NCI-H2081 treated with DMSO at 0.1 percent for 48 hours (cell line): ENCODE data around the gene CACNA1D.

Experiments used
- DNase-seq: peaks from one replicate; lab custom pipeline; 2025; lab: John Stamatoyannopoulos, UW

CACNA1D gene

DNA sequence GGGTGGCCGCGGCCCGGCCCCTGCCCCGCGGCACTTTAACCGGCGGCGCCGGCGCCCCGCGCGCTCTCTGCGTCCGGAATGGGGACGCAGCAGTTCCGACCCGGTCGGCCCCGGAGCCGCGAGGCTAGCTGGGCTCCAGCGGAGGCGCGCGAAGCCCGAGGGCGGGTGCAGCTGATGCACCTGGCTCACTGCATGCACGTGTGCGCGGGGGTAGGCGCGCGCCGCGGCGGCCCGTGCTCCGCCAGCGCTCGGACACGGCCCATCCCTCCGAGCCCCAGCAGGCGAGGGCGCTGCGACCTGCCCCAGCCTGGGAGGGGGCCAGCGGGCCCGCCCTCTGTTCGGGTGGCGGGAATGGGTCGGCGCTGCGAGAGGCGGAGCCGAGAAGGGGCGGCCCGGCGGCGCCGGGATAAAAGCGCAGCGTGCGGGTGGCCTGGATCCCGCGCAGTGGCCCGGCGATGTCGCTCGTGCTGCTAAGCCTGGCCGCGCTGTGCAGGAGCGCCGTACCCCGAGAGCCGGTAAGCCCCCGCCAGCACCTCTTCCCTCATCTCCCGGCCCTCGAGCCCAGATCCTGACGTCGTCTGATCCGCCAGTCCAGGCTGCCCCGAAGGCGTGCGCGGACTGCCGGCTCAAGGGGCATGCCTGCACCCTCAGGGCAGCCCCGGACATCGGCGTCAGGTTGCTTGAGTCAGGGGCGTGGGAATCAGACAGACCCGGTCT lies 351.9 kb downstream of the CACNA1D start, which contains the start of the genes CHDH and IL17RB:
Gene CHDH, minus strand, starts transcription at position 286 of the 717 bp plus-strand sequence. CDS start 22,411 bp downstream, outside the sequence.
Gene IL17RB, plus strand, starts transcription at position 435 of the 717 bp plus-strand sequence. Its CDS starts 21 bp downstream, at position 456.
- DNase-seq, result no peak

DNA sequence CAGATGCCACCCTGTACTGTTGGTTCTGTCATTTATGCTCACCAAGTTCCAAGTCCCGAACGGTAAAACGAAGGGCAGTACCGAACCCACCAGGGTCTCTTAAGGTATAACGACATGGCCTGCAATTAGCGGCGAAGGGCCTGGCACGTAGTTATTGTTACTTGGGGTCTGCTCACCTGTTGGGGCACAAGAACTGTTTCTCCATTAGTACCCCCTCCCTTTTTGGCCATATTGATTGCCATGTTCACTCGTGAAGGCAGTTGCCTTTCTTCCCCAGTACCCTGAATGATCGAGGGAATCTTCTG lies 352.4 kb downstream of the CACNA1D start:
- no peak for DNase-seq

DNA sequence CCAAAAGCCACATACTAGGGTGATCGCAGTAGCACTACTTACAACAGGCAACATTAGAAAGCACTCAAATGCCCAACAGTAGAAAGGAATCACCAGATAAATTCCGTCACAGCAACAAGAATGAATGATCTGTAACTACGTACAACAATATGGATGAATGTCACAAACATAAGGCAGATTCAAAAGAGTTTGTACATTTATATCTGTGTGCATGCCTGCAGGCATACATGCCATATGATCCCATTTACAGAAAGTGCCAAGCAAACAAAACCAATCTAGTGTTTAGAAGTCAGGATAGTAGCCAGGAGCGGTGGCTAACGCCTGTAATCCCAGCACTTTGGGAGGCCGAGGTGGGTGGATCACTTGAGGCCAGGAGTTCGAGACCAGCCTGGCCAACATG lies 355.5 kb downstream of the CACNA1D start:
- DNase-seq, result no peak

DNA sequence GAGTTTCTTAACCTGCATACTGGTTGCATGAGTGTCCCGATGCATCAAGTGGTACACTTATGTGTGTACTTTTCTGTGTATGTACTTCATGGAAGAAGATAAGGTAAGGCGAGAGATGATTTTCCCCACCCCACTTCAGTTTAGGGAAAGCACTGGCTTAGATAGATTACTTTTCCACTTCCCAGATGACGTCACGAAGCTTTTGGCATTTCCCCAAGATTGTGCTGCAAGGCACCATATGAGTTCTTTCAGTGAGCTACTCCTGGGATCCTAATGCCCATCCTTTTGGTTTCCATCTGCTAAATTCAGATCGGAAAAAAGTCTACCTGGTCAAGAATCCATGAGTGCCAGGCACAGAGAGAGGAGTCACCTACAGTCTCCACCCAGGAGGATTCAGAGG lies 356.5 kb downstream of the CACNA1D start:
- DNase-seq, result no peak

DNA sequence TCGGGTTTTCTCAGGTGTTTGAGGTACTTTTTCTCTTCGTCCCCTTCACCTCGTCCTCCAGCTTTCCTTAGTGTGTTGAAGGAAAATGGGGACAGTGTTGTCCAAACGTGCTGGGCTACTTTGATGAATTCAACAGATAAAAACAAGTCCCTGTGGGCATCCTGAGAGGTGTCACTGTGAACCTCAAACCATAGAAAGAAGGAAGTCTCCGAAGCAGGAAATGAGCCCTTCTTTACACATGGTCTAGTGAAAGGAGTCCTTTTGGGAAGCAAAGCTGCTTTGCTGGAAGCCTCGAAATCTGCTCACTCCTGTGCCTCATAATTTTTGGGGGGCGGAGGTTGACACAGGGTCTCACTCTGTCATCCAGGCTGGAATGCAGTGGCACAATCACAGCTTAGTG lies 362.6 kb downstream of the CACNA1D start:
- no peak for DNase-seq

DNA sequence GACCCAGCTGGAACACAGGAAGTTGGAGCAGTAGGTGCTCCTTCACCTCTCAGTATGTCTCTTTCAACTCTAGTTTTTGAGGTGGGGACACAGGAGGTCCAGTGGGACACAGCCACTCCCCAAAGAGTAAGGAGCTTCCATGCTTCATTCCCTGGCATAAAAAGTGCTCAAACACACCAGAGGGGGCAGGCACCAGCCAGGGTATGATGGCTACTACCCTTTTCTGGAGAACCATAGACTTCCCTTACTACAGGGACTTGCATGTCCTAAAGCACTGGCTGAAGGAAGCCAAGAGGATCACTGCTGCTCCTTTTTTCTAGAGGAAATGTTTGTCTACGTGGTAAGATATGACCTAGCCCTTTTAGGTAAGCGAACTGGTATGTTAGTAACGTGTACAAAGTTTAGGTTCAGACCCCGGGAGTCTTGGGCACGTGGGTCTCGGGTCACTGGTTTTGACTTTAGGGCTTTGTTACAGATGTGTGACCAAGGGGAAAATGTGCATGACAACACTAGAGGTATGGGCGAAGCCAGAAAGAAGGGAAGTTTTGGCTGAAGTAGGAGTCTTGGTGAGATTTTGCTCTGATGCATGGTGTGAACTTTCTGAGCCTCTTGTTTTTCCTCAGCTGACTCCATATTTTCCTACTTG lies 363.8 kb downstream of the CACNA1D start:
- DNase-seq, result no peak

DNA sequence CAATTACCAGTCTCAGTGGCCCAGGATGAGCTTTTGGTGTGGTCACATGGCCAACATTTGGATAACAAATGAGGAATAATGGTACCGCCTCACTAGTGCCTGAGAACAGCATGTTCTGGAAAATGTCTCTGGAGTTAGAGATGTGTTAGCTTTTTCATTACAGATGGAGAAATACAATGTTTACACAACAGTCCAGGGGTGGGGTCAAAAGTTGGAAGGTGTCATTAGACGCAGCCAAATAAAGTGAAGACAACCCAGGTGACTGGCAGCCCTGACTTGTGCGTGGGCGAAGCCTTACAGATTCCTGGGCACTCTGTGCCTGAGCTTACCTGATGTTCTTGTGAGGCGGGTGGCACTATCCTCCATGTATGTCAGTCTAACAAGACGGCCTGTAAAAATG lies 364.8 kb downstream of the CACNA1D start:
- no peak for DNase-seq

DNA sequence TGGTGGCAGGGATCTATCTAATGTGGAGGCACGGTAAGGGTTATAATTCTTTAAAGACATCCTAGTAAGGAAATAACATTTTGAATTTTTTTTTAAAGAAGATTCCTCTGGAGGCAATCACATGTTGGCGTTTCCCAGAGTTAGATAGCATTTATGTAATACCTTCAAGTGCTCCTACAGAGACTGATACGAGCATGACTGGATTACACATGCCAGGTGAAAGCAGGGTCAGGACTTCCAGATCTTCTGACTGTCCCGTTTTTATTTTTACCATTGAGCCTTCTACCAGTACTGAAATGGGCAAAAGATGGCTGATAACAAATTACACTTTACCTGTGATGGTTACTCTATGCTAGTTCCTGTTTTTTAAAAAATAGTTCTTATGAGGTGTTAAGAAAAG lies 365.8 kb downstream of the CACNA1D start:
- no peak for DNase-seq

DNA sequence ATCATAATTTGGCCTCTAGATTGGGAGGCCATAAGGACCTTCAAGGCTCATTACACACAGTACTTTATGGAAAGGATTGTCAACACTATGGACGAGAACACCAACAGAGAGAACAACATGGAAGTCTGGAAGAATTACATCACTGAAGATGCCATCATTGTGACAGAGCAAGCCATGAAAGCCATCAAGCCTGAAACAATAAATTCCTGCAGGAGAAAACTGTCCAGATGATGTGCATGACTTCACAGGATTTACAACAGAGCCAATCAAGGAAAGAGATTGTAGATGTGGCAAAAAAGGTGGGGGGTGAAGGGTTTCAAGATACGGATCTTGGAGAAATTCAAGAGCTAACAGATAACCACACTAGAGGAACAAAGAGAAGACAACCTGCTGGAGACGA lies 367.8 kb downstream of the CACNA1D start:
- DNase-seq, result no peak

DNA sequence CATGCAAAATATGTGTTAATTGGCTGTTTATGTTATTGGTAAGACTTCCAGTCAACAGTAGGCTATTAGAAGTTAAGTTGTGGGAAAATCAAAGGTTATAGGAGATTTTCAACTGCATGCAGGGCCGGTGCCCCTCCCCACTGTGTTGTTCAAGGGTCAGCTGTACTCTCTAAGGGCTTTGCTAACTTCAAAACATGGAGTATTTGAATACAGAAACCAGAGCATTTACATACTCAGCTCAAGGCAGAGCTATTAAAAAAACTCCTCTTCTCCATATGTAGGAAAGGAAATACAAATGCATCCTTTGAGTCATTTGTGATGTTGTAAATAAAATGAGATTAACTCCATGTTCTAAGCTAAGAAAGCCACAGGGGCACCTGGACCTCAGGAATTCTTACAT lies 368.7 kb downstream of the CACNA1D start:
- no peak for DNase-seq
